GM12865 (cell line): ENCODE measurements around the gene FAM193A.

ENCODE experiments used
- DNase-seq: peaks from one replicate; pipeline ENCODE4 v3.0.0; 2010; ENCODE audit warnings: low read depth
- H3K4me3 ChIP-seq: 2 replicates; pipeline ENCODE4 v1.5.1; 2011; ENCODE audit warnings: mild to moderate bottlenecking, low read depth, low read length, control low read depth
- CTCF ChIP-seq: IDR thresholded peaks from 2 replicates; pipeline ENCODE4 v1.5.1; 2011; ENCODE audit warnings: low read length, control low read depth, low read depth, inconsistent platforms; ENCODE audit not compliant: insufficient read depth; ENCODE audit errors: missing control alignments

FAM193A gene

GRCh38 chr4:2662598-2662997 is 126.2 kb downstream of the FAM193A start:
- no peak overlapping the region for H3K4me3 ChIP-seq
- no peak for DNase-seq
- no peak for TF ChIP-seq CTCF

DNA sequence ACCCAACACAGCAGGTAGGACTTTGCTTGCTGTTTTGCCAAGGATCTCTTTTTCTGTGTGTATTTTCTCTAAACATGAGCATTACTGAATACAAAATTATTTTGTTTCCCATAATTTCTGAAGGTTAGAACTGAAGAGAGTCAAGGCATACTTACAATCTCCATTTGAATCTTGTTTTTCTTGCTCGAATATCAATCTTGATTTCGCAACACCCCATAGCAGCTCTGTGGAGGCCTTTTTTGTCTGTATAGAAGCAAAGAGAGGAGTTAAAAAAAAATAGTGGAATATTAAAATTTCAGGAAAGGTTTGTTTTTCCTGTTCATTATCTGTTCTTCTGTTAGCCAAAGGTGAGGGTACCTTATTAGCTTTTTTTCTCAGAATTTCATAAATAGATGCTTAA is 126.8 kb downstream of the FAM193A start:
- H3K4me3 ChIP-seq, result no peak overlapping the region
- no peak for TF ChIP-seq CTCF
- no peak for DNase-seq

DNA sequence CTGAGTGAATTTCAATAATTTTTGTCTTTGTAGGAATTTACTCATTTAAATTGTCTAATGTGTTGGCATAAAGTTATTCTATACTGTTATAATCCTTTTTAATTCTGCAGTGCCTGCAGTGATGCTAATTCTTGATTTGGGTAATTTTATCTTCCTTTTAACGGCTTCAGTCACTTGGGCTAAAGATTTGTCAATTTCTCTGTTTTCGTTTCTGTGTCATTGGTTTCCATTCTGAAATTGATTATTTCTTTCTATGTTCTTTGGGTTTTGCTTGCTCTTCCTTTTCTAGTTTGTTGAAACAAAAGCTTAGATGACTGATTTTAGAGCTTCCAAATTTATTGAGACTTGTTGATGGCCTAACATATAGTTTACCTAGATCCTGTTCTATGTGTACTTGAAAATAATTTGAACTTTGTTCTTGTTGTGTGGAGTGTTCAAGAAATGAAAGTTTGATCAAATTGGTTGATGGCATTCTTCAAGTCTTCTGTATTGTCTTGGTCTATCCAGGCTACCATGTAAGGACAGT is 130.3 kb downstream of the FAM193A start:
- TF ChIP-seq CTCF, result no peak
- no peak for DNase-seq
- no peak overlapping the region for H3K4me3 ChIP-seq

- no peak overlapping the region for H3K4me3 ChIP-seq
- no peak for DNase-seq
- TF ChIP-seq CTCF, result no peak
Measured at GRCh38 chr4:2667428-2667827, 131.0 kb downstream of the FAM193A start.

DNA sequence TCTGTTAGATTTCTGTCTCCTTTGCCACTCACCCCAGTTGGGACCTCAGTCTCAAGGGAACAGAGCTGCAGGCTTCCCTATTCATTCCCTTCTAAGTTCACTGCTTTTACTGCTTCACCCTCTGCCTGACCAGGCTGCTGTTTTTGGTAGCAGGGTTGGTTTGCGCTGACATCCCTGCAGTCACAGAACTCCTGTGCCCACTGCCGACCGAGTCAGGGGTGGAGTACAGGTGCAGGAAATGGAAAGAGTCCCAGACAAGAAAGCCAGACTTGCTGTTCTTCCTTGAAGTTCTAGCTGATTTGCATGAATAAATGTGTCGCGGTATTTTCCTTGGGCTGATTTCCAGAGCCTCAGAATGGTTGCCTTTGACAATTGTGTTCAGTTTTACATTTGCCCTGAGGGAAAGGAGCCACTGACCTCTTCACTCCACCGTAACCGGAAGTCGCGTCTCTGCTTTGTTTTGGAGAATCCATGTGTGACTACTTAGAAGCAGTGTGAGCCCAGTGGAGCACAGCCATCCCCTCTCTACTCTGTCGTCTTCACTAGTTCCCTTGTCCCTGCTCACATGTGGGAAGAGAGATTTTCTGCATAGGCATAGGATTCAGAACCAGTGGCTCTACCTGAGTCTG is 134.9 kb downstream of the FAM193A start:
- TF ChIP-seq CTCF, result no peak
- no peak overlapping the region for H3K4me3 ChIP-seq
- no peak for DNase-seq

DNA sequence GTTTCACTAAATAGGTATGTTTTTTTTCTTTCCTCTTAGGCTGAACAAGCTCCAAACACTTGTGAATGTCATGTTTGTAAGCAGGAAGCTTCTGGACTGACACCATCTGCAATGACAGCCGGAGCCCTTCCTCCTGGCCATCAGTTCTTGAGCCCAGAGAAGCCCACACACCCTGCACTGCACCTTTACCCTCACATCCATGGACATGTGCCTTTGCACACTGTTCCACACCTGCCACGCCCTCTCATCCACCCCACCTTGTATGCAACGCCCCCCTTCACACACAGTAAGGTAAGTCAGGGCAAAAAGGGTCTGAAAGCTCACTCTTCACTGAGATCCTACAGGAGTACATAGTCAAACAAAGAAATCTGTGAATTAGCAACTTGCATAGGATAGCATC is 135.6 kb downstream of the FAM193A start:
- TF ChIP-seq CTCF, result no peak
- DNase-seq, result no peak
- no peak overlapping the region for H3K4me3 ChIP-seq

DNA sequence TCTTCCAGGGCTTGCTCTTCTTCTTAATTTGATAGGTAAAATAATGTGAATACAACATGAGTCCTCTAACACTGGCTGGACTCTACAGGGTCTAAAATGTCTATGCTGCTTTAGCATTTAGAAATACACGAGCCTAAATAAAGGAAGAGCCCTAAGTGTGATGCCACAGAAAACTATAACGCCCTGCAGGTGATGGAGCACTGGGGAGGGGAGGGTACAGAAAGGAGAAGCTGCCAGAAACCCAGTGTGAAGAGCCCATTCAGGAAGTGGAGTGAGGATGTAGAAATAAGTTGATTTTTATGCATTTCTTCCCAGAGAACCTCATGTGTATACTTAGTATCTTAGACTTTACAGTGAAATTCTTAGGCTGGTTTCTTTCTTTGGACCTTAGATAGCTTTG is 136.3 kb downstream of the FAM193A start:
- no peak for DNase-seq
- H3K4me3 ChIP-seq, result no peak overlapping the region
- no peak for TF ChIP-seq CTCF
